ENCODE results near the gene ABHD11.

ABHD11 gene

GRCh38 chr7:73703757-73704639, 34.6 kb downstream of the ABHD11 start:
- Histone ChIP-seq H3K36me3 (ENCODE audit: insufficient read depth, low read length) (peaks cover 9% of the 10 kb centered on the region; the same call in 1 of the 2 replicates), H3K9me2 (ENCODE audit: low read depth, low read length) (no peaks in the 10 kb centered on the region), H3K9me3 (ENCODE audit: low read length) (no peaks in the 10 kb centered on the region), H2AFZ (ENCODE audit: low read length) (no peak overlapping the region), H3F3A (ENCODE audit: insufficient read depth, low read length) (no peaks in the 10 kb centered on the region), H3K27me3 (ENCODE audit: insufficient read depth, low read length) (peaks cover 10% of the 10 kb centered on the region; the same call in 1 of the 2 replicates), H3K4me2 (ENCODE audit: low read length) (peak overlapping the region; percentile 36), H3K4me1 (ENCODE audit: insufficient read depth, low read length, severe bottlenecking) (peaks cover 3% of the 10 kb centered on the region), H4K20me1 (ENCODE audit: insufficient read depth, low read length) (no peaks in the 10 kb centered on the region), H3K4me3 (ENCODE audit: low read depth, low read length, poor library complexity, severe bottlenecking) (peak overlapping the region; percentile 12), H3K27ac (ENCODE audit: low read depth, low read length, poor library complexity, severe bottlenecking) (no peak overlapping the region), H3K9ac (ENCODE audit: low read length) (no peak overlapping the region), H3K79me2 (ENCODE audit: insufficient read depth, low read length) (no peaks in the 10 kb centered on the region)
- no peak for TF ChIP-seq EZH2 (IDR thresholded peaks at IDR 0.05; ENCODE audit: borderline replicate concordance, low read length)
- no peak for TF ChIP-seq CTCF (IDR thresholded peaks at IDR 0.05; ENCODE audit: low read length)

- H3K4me3 ChIP-seq (ENCODE audit: low read depth, low read length, poor library complexity, severe bottlenecking): no peak overlapping the region
- H3K27me3 ChIP-seq (ENCODE audit: insufficient read depth, low read length): peaks cover 10% of the 10 kb centered on the region; the same call in 1 of the 2 replicates
- H2AFZ ChIP-seq (ENCODE audit: low read length): no peak overlapping the region
- no peaks in the 10 kb centered on the region for H4K20me1 ChIP-seq (ENCODE audit: insufficient read depth, low read length)
- TF ChIP-seq EZH2 (IDR thresholded peaks at IDR 0.05; ENCODE audit: borderline replicate concordance, low read length) (no peak), CTCF (IDR thresholded peaks at IDR 0.05; ENCODE audit: low read length) (no peak)
- peaks cover 16% of the 10 kb centered on the region; the same call in 1 of the 2 replicates for H3K36me3 ChIP-seq (ENCODE audit: insufficient read depth, low read length)
- H3K4me2 ChIP-seq (ENCODE audit: low read length): no peak overlapping the region; the same call in 1 of the 2 replicates
- H3F3A ChIP-seq (ENCODE audit: insufficient read depth, low read length): no peaks in the 10 kb centered on the region
- no peaks in the 10 kb centered on the region for H3K9me2 ChIP-seq (ENCODE audit: low read depth, low read length)
- H3K9me3 ChIP-seq (ENCODE audit: low read length): no peaks in the 10 kb centered on the region
- H3K9ac ChIP-seq (ENCODE audit: low read length): no peak overlapping the region
- H3K4me1 ChIP-seq (ENCODE audit: insufficient read depth, low read length, severe bottlenecking): peaks cover 3% of the 10 kb centered on the region
- H3K27ac ChIP-seq (ENCODE audit: low read depth, low read length, poor library complexity, severe bottlenecking): no peak overlapping the region
- no peaks in the 10 kb centered on the region for H3K79me2 ChIP-seq (ENCODE audit: insufficient read depth, low read length)
Measured at GRCh38 chr7:73703225-73703624, 35.4 kb downstream of the ABHD11 start.

- H3K27me3 ChIP-seq (ENCODE audit: insufficient read depth, low read length): peaks cover 10% of the 10 kb centered on the region; the same call in 1 of the 2 replicates
- no peaks in the 10 kb centered on the region for H3K79me2 ChIP-seq (ENCODE audit: insufficient read depth, low read length)
- H3K9me3 ChIP-seq (ENCODE audit: low read length): no peaks in the 10 kb centered on the region
- no peak overlapping the region for H3K4me3 ChIP-seq (ENCODE audit: low read depth, low read length, poor library complexity, severe bottlenecking)
- H3K4me2 ChIP-seq (ENCODE audit: low read length): no peak overlapping the region
- TF ChIP-seq CTCF (IDR thresholded peaks at IDR 0.05; ENCODE audit: low read length): no peak
- no peak for TF ChIP-seq EZH2 (IDR thresholded peaks at IDR 0.05; ENCODE audit: borderline replicate concordance, low read length)
- H3K4me1 ChIP-seq (ENCODE audit: insufficient read depth, low read length, severe bottlenecking): peaks cover 3% of the 10 kb centered on the region
- no peak overlapping the region for H3K27ac ChIP-seq (ENCODE audit: low read depth, low read length, poor library complexity, severe bottlenecking)
- H4K20me1 ChIP-seq (ENCODE audit: insufficient read depth, low read length): no peaks in the 10 kb centered on the region
- no peaks in the 10 kb centered on the region for H3K9me2 ChIP-seq (ENCODE audit: low read depth, low read length)
- H2AFZ ChIP-seq (ENCODE audit: low read length): no peak overlapping the region
- H3K36me3 ChIP-seq (ENCODE audit: insufficient read depth, low read length): peaks cover 22% of the 10 kb centered on the region
- H3K9ac ChIP-seq (ENCODE audit: low read length): no peak overlapping the region
- no peaks in the 10 kb centered on the region for H3F3A ChIP-seq (ENCODE audit: insufficient read depth, low read length)
Measured at GRCh38 chr7:73702665-73703064, 35.9 kb downstream of the ABHD11 start.

All from OCI-LY1 (cell line).